HepG2 (cell line): ENCODE data around the gene DAAM2. TPM values are rescaled to one million over a fixed set of nuclear protein-coding genes. Genes with fewer than 3 reads are reported as not detected.
A peak's percentile ranks its signal among the peaks of the same experiment; 100 is the strongest.

Experiments
- CBX2 ChIP-seq, 2 experiments: fragments of 200-600 bp in 1 of 2; sonication (generic); formaldehyde crosslinking in 1 of 2; IDR thresholded peaks; 2 replicates each; pipeline versions ENCODE4 v1.7.0 to v1.8.1; 2018 to 2022; ENCODE audit warnings: low read depth in 2 of 2, low read length in 1 of 2, mild to moderate bottlenecking in 1 of 2, missing genetic modification reagents in 1 of 2
- FIP1L1 ChIP-seq: fragments of 200-400 bp; formaldehyde crosslinking; IDR thresholded peaks from 2 replicates; pipeline ENCODE4 v1.6.1; 2018; ENCODE audit warnings: low read depth, mild to moderate bottlenecking, low read length, moderate library complexity, borderline replicate concordance; ENCODE audit not compliant: insufficient read depth
- FOXC1 ChIP-seq: sonication (generic); formaldehyde crosslinking; IDR thresholded peaks from 2 replicates; pipeline ENCODE4 v1.8.0; 2022; ENCODE audit warnings: mild to moderate bottlenecking, missing genetic modification reagents, borderline replicate concordance
- GPN1 ChIP-seq: sonication (generic); formaldehyde crosslinking; IDR thresholded peaks from 2 replicates; pipeline ENCODE4 v1.5.1; 2020; ENCODE audit warnings: missing genetic modification reagents, borderline replicate concordance
- IRF2 ChIP-seq: IDR thresholded peaks from 2 replicates; pipeline ENCODE4 v1.6.1; 2018; ENCODE audit warnings: missing genetic modification reagents, missing compliant biosample characterization
- KDM2A ChIP-seq: sonication (generic); formaldehyde crosslinking; IDR thresholded peaks from 2 replicates; pipeline ENCODE4 v1.4.0; 2020; ENCODE audit warnings: low read depth, missing genetic modification reagents, borderline replicate concordance
- NFATC3 ChIP-seq: sonication (generic); formaldehyde crosslinking; IDR thresholded peaks from 2 replicates; pipeline ENCODE4 v1.5.1; 2020; ENCODE audit warnings: mild to moderate bottlenecking, missing genetic modification reagents
- NFE2L1 ChIP-seq: sonication (generic); formaldehyde crosslinking; IDR thresholded peaks from 2 replicates; pipeline ENCODE4 v1.4.0; 2020; ENCODE audit warnings: missing genetic modification reagents, mild to moderate bottlenecking, borderline replicate concordance
- RARG ChIP-seq: sonication (generic); formaldehyde crosslinking; IDR thresholded peaks from 2 replicates; pipeline ENCODE4 v1.4.0; 2020; ENCODE audit warnings: low read depth, mild to moderate bottlenecking, missing genetic modification reagents
- SRY ChIP-seq: sonication (generic); formaldehyde crosslinking; IDR thresholded peaks from 2 replicates; pipeline ENCODE4 v1.8.0; 2022; ENCODE audit warnings: mild to moderate bottlenecking, missing genetic modification reagents
- ZBTB7B ChIP-seq: sonication (generic); formaldehyde crosslinking; IDR thresholded peaks from 2 replicates; pipeline ENCODE4 v1.4.0; 2020; ENCODE audit warnings: missing genetic modification reagents
- ZFP41 ChIP-seq: sonication (generic); formaldehyde crosslinking; IDR thresholded peaks from 2 replicates; pipeline ENCODE4 v1.4.0; 2020; ENCODE audit warnings: mild to moderate bottlenecking, missing genetic modification reagents, borderline replicate concordance
- ZNF160 ChIP-seq: sonication (generic); formaldehyde crosslinking; IDR thresholded peaks from 2 replicates; pipeline ENCODE4 v1.8.0; 2022; ENCODE audit warnings: mild to moderate bottlenecking, inconsistent platforms, missing genetic modification reagents
- ZNF619 ChIP-seq: sonication (generic); formaldehyde crosslinking; IDR thresholded peaks from 2 replicates; pipeline ENCODE4 v1.4.0; 2020; ENCODE audit warnings: mild to moderate bottlenecking, missing genetic modification reagents
- ZNF737 ChIP-seq: sonication (generic); formaldehyde crosslinking; IDR thresholded peaks from 2 replicates; pipeline ENCODE4 v1.5.0; 2020; ENCODE audit warnings: missing genetic modification reagents, mild to moderate bottlenecking, borderline replicate concordance
- ZNF841 ChIP-seq: sonication (generic); formaldehyde crosslinking; IDR thresholded peaks from 2 replicates; pipeline ENCODE4 v1.8.1; 2023; ENCODE audit warnings: missing genetic modification reagents, borderline replicate concordance
- polyA plus RNA-seq, 8 experiments: library from polyadenylated mRNA; depleted of rRNA in 3 of 8; stranded (reverse) in 7 of 8; unstranded in 1 of 8; fragments of >200 nt; fragmentation: Illumina TruSeq in 4 of 8; extraction: Trizol in 4 of 8; gene quantifications; 2 replicates each; pipeline versions ENCODE4 v1.2.1 to v1.2.3, GENCODE V29; 2011 to 2016; ENCODE audit warnings: low read depth in 4 of 8, missing spikeins in 1 of 8, mixed read lengths in 1 of 8; ENCODE audit not compliant: insufficient read depth in 1 of 8
- total RNA-seq, 5 experiments: library from RNA; depleted of rRNA; stranded (reverse); fragments of >200 nt; fragmentation: Illumina TruSeq; extraction: Trizol; gene quantifications; 2 replicates each; pipeline ENCODE4 v1.2.3, GENCODE V29; 2016; ENCODE audit warnings: low read depth in 1 of 5
- TF ChIP-seq, protein P1 (sequence below): sonication (generic); formaldehyde crosslinking; conservative IDR thresholded peaks from 2 replicates; pipeline ENCODE4 v1.5.0; 2020; ENCODE audit warnings: missing genetic modification reagents
- TF ChIP-seq, protein P2 (sequence below): sonication (generic); formaldehyde crosslinking; IDR thresholded peaks from 2 replicates; pipeline ENCODE4 v1.4.0; 2020; ENCODE audit warnings: missing genetic modification reagents
- TF ChIP-seq, protein P3 (sequence below): sonication (generic); formaldehyde crosslinking; IDR thresholded peaks from 2 replicates; pipeline ENCODE4 v1.4.0; 2020; ENCODE audit warnings: missing genetic modification reagents, mild to moderate bottlenecking, borderline replicate concordance
- TF ChIP-seq, protein P4 (sequence below): sonication (generic); formaldehyde crosslinking; IDR thresholded peaks from 2 replicates; pipeline ENCODE4 v1.4.0; 2020; ENCODE audit warnings: mild to moderate bottlenecking, missing genetic modification reagents, borderline replicate concordance
- TF ChIP-seq, protein P5 (sequence below): sonication (generic); formaldehyde crosslinking; conservative IDR thresholded peaks from 2 replicates; pipeline ENCODE4 v1.8.0; 2022; ENCODE audit warnings: missing genetic modification reagents

The DAAM2 gene
- total and polyA plus RNA-seq, 2 of the 13 experiments (the other 11 are each of a cell fraction or from before 2014, with no cell fraction given) = 0.01 TPM; not detected in 1

DNA sequence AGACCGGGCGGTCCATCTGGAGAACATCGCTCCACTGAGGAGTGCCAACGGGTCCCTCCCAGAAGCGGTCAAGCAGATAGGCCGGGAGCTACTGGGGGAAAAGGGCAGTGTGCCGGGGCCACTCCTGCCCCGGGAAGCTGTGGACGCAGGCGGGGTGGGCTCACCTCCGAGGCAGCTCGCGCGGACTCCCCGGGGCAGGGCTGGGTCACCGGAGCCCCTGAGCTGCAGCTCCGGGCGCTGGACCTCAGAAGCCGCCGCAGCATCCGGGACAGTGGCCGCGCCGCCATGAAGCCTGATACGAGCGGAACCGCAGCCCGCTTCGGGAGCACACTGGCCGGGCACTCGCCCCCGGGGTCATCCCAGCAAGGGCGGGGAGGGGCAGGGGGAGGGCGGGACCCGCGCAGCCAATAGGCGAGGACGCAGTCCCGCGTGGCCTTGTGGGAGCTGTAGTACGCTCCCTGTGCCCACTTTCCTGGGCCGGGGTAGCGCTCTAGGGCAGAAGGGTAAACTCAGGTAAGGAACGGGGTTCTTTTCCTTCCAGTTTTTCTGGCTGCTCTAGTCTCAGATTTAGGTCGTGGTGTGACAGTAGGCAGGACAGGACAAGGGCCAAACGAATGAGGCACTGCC is 142.1 kb downstream of the DAAM2 start, which contains the start of gene MOCS1 (continued):
- TF ChIP-seq GPN1 (CRISPR knock-in tag) (no peak), IRF2 (CRISPR knock-in tag) (peak; percentile 80), NFE2L1 (no peak), ZNF737 (CRISPR knock-in tag) (no peak), FIP1L1 (no peak), NFATC3 (CRISPR knock-in tag) (no peak), ZBTB7B (CRISPR knock-in tag) (peak; percentile 82), KDM2A (peak; percentile 89; the same call in 1 of the 2 replicates), FOXC1 (0 out of 2 replicates have a peak, but pooled peaks have one; percentile 76), ZFP41 (peak; percentile 69; the same call in 1 of the 2 replicates), ZNF619 (no peak), RARG (no peak), ZNF841 (CRISPR knock-in tag) (no peak), CBX2 (IDR thresholded peaks at IDR 0.05; ENCODE audit: low read depth, low read length) (no peak), CBX2 (CRISPR knock-in tag; IDR thresholded peaks at IDR 0.05; ENCODE audit: low read depth) (no peak), ZNF160 (no peak), SRY (CRISPR knock-in tag) (peak; percentile 66; the same call in 1 of the 2 replicates)
- TF ChIP-seq, protein P1, sequence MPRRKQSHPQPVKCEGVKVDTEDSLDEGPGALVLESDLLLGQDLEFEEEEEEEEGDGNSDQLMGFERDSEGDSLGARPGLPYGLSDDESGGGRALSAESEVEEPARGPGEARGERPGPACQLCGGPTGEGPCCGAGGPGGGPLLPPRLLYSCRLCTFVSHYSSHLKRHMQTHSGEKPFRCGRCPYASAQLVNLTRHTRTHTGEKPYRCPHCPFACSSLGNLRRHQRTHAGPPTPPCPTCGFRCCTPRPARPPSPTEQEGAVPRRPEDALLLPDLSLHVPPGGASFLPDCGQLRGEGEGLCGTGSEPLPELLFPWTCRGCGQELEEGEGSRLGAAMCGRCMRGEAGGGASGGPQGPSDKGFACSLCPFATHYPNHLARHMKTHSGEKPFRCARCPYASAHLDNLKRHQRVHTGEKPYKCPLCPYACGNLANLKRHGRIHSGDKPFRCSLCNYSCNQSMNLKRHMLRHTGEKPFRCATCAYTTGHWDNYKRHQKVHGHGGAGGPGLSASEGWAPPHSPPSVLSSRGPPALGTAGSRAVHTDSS = no peak
- TF ChIP-seq, protein P2, sequence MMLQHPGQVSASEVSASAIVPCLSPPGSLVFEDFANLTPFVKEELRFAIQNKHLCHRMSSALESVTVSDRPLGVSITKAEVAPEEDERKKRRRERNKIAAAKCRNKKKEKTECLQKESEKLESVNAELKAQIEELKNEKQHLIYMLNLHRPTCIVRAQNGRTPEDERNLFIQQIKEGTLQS (CRISPR knock-in tag) = no peak
- TF ChIP-seq, protein P3, sequence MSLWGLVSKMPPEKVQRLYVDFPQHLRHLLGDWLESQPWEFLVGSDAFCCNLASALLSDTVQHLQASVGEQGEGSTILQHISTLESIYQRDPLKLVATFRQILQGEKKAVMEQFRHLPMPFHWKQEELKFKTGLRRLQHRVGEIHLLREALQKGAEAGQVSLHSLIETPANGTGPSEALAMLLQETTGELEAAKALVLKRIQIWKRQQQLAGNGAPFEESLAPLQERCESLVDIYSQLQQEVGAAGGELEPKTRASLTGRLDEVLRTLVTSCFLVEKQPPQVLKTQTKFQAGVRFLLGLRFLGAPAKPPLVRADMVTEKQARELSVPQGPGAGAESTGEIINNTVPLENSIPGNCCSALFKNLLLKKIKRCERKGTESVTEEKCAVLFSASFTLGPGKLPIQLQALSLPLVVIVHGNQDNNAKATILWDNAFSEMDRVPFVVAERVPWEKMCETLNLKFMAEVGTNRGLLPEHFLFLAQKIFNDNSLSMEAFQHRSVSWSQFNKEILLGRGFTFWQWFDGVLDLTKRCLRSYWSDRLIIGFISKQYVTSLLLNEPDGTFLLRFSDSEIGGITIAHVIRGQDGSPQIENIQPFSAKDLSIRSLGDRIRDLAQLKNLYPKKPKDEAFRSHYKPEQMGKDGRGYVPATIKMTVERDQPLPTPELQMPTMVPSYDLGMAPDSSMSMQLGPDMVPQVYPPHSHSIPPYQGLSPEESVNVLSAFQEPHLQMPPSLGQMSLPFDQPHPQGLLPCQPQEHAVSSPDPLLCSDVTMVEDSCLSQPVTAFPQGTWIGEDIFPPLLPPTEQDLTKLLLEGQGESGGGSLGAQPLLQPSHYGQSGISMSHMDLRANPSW (CRISPR knock-in tag) = no peak
- TF ChIP-seq, protein P4, sequence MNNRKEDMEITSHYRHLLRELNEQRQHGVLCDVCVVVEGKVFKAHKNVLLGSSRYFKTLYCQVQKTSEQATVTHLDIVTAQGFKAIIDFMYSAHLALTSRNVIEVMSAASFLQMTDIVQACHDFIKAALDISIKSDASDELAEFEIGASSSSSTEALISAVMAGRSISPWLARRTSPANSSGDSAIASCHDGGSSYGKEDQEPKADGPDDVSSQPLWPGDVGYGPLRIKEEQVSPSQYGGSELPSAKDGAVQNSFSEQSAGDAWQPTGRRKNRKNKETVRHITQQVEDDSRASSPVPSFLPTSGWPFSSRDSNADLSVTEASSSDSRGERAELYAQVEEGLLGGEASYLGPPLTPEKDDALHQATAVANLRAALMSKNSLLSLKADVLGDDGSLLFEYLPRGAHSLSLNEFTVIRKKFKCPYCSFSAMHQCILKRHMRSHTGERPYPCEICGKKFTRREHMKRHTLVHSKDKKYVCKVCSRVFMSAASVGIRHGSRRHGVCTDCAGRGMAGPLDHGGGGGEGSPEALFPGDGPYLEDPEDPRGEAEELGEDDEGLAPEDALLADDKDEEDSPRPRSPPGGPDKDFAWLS (CRISPR knock-in tag) = no peak
- TF ChIP-seq, protein P5, sequence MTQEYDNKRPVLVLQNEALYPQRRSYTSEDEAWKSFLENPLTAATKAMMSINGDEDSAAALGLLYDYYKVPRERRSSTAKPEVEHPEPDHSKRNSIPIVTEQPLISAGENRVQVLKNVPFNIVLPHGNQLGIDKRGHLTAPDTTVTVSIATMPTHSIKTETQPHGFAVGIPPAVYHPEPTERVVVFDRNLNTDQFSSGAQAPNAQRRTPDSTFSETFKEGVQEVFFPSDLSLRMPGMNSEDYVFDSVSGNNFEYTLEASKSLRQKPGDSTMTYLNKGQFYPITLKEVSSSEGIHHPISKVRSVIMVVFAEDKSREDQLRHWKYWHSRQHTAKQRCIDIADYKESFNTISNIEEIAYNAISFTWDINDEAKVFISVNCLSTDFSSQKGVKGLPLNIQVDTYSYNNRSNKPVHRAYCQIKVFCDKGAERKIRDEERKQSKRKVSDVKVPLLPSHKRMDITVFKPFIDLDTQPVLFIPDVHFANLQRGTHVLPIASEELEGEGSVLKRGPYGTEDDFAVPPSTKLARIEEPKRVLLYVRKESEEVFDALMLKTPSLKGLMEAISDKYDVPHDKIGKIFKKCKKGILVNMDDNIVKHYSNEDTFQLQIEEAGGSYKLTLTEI = no peak
